Smooth muscle cell of the brain vasculature (primary cell): ENCODE data around the gene PMAIP1.

Experiments used
- DNase-seq: peaks from one replicate; pipeline ENCODE4 v3.0.0-alpha.2; 2012; ENCODE audit warnings: low read depth, low spot score

The PMAIP1 gene

GRCh38 chr18:59912007-59912550 lies 12.3 kb downstream of the PMAIP1 start:
- no peak for DNase-seq

- no peak for DNase-seq
Measured at GRCh38 chr18:59915606-59916005, 15.8 kb downstream of the PMAIP1 start.

- no peak for DNase-seq
Measured at GRCh38 chr18:59916746-59917145, 16.9 kb downstream of the PMAIP1 start.

DNA sequence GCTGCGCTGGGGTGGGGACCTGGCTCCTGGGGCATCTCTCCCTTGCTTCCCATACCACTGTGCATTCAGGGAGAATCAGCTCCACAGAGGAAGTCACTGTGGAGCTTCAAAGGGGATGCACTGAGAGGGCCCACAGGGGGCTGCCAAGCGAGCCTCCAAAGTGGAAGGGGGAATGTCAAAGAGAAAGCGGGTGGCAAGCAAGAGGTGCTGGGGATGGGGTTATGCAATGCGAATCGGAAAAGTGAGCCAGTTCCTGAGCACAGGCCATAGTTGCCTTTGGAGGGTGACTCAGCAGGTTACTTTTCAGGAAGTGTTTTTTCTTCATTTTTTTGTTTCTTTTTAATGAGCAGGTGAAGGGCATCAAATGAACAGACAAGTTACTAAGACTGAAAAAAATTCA lies 17.6 kb downstream of the PMAIP1 start:
- no peak for DNase-seq

GRCh38 chr18:59918320-59918755 lies 18.5 kb downstream of the PMAIP1 start:
- DNase-seq: no peak

- no peak for DNase-seq
Measured at GRCh38 chr18:59918997-59919396, 19.2 kb downstream of the PMAIP1 start.

DNA sequence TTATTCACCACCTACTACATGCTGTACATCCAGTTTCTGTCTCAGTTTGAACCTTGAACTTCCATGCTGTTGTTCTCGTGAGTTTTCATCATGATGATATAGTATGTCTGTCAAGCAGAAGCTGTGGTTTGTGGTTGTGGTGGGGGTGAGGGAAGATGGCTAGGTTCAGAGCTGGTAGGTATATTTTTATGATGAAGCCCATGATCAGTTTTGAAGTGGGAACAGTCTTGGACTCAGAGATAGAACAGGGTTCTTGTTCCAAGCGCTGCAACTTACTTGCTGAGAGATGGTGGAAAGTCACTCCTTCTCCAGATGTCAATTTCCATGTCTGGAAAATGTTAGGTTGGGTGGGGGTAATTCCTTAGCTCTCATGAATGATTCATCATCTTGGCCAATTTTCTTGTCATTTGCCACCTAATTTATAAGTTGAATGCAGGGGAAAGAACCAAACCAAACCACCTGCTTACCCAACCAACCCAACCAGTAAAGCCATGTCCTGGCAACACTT lies 21.6 kb downstream of the PMAIP1 start:
- no peak for DNase-seq

DNA sequence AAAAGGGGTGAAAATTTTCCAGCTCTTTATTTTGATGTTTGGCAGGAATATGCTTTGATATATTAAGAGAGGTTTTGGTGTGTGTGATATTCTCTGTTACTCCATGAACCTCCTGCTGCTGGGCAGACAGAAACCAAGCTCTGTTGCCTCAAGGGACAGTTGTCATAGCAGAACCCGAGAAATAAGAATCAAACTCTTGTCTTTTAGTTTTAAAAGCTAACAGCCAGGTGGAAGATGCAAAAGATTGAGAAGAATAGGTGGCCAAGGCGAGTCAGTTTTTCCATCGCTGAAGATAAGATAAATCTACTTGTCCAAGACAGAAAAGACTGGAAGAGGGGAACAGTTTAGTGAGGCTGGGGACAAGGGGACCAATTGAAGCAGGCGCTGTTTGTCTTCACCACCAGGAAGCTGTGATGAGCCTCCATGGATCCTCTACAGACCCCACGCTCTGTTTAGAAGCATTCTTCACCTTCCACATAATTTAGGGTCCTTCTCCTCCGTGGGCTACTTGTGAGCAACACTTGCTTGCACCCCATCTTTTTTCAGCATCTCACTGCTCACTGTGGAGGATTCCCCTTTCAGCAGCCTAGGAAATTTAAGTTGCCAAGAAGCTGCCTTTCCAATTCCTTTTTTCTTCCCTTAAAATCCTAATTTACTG lies 23.9 kb downstream of the PMAIP1 start:
- DNase-seq: no peak

- DNase-seq: no peak
Measured at GRCh38 chr18:59926131-59926530, 26.3 kb downstream of the PMAIP1 start.

- DNase-seq: no peak
Measured at GRCh38 chr18:59927246-59927825, 27.5 kb downstream of the PMAIP1 start.

DNA sequence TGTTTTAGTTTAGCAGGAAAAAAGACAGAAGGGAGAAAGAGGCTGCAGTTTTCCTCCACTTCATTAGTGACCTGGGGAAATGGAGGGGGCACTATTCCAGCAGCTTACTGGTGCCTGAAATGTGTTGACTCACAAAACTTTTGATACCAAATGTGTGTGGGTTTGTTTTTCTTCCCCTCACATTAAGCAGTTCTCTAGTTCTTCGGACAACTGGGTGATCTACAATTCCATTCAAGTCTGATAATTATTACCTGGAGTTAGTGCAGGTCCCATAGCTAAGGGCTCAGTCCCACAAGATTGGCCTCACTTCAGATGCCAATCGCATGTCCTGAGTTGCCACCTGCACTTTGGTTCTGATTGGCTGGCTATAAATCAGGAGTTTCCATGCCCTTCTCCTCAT lies 28.4 kb downstream of the PMAIP1 start:
- no peak for DNase-seq

GRCh38 chr18:59929621-59930295 lies 30.0 kb downstream of the PMAIP1 start:
- DNase-seq: no peak

DNA sequence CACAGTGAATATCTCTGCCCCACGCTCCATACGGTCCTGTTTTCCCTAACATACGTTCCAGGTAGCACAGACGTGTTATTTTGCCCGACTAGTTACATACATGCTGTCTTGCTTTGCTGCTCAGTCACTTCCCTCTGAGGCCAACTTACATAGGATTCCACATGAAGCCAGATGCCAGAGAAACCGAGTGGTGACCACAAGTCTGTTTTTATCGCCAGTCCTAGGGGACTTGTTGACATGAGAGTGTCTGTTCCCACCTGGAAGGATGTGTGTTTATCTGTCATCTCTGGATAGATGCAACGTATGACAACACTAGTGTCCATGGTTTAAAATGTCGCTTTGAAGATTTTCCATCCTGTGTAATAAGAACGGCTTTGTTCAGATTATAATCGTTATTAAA lies 32.6 kb downstream of the PMAIP1 start:
- no peak for DNase-seq

- DNase-seq: no peak
Measured at GRCh38 chr18:59938676-59939075, 38.9 kb downstream of the PMAIP1 start.

DNA sequence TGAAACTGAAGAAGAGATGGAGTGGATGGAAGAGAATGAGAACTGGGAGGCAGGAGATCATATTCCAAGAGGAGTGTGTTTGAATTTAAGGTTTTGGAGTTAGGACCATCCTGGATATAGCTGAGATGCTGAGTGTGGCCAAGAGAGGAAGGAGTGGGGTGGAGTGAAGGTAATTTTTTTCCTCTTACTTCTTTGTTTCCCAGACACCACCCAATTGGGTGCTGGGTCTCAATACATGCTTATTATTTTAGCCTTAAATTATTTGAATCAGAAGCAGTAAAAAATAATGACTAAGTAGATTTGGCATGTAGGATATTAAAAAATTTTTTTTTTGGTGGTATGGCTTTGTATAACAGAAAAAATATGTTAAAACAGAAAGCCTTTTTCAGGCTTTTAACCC lies 39.3 kb downstream of the PMAIP1 start:
- no peak for DNase-seq

GRCh38 chr18:59940068-59940467 lies 40.3 kb downstream of the PMAIP1 start:
- no peak for DNase-seq

DNA sequence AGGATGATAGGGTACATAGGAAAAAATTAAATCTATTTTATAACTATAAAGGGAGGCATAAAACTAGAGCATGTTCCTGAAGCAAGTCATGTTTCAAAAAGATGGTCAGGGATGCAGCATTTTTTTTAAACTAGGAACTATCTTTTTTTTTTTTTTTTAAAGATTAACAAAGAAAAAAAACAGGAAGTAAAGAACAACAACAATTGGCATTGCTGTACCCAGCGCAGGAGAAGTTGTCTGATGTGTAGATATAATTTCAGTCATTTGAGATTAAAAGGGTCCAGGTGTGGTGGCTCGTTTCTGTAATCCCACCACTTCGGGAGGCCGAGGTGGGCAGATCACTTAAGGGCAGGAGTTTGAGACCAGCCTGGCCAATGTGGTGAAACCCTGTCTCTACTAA lies 41.5 kb downstream of the PMAIP1 start:
- no peak for DNase-seq

GRCh38 chr18:59942601-59943000 lies 42.8 kb downstream of the PMAIP1 start:
- no peak for DNase-seq

DNA sequence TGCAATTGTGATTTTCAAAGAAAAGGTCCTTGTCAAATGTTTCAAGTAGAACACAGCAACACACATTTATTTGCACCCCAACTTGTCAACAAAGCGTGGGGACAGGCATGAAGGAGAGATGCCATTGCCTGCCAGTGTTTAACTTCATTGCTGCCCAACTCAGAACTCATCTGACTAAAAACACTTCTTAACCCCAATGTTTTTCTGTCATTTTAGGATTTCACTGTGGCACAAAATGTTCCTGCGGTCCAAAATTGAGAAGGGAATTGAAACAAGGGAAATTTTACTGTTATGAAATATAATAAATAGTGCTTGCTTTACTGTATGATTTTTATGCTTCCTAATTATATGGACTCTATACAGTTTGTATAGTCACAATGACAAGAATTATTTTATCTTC lies 45.7 kb downstream of the PMAIP1 start:
- no peak for DNase-seq

DNA sequence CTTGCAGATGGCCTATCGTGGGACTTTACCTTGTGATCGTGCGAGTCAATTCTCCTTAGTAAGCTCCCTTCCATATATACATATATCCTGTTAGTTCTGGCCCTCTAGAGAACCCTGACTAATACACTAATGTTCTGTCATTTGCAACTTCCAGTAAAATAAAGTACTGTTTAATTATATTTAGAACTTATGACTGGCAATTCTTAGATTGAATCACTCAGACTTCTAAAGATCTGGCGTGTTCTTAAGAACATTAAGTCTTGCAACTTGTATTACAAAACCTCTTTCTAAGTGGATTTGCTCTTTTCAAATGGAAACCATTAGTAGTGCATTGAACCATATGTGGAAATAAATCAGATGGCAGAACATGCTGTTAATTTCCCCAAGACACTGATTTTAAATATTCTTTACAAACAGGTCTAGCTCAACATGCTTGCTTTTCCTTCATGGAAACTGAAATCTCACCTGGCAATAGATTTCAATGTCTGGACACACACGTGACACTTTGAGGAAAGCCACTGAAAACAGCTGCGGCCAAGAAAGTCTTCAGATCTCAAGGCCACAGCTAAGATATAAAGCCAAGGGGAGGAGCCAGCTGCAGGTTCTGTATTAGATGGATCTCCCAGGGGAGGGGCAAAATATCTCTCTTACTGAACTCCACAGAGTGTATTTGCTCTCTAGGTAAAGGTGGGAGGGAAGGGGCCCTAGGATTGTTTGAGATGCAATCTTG lies 50.6 kb downstream of the PMAIP1 start:
- DNase-seq: no peak

GRCh38 chr18:59951591-59951990 lies 51.8 kb downstream of the PMAIP1 start:
- DNase-seq: no peak
